EL (cell line): Measurements from ENCODE around the gene SOD2.
A peak's percentile ranks its signal among the peaks of the same experiment; 100 is the strongest.
"Not testable (repeated sequence)": the region's sequence is repeated elsewhere in the genome, so short reads cannot be mapped to it uniquely, and the experiment has no call there.

Experiments
- DNase-seq: peaks from one replicate; pipeline ENCODE4 v3.0.0-alpha.2; 2016

Gene SOD2

DNA sequence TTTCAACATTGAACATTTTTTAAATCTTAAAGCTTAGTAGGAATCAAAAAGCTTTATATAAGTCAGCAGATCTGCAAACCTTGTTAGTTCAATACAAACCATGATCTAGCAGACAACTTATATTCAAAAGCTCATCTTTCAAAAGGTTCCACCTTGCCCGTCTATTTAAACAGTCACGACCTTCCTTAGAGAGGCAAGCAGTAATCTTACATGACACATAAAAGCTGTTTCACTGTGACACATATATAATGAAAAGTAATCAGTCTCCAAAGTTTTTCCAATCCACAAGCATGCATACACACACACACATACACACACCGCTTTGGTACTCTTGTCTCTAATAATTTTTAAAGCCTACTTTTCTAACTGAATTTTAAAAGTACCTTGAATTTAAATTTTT is 12.9 kb downstream of the SOD2 start:
- no peak for DNase-seq

DNA sequence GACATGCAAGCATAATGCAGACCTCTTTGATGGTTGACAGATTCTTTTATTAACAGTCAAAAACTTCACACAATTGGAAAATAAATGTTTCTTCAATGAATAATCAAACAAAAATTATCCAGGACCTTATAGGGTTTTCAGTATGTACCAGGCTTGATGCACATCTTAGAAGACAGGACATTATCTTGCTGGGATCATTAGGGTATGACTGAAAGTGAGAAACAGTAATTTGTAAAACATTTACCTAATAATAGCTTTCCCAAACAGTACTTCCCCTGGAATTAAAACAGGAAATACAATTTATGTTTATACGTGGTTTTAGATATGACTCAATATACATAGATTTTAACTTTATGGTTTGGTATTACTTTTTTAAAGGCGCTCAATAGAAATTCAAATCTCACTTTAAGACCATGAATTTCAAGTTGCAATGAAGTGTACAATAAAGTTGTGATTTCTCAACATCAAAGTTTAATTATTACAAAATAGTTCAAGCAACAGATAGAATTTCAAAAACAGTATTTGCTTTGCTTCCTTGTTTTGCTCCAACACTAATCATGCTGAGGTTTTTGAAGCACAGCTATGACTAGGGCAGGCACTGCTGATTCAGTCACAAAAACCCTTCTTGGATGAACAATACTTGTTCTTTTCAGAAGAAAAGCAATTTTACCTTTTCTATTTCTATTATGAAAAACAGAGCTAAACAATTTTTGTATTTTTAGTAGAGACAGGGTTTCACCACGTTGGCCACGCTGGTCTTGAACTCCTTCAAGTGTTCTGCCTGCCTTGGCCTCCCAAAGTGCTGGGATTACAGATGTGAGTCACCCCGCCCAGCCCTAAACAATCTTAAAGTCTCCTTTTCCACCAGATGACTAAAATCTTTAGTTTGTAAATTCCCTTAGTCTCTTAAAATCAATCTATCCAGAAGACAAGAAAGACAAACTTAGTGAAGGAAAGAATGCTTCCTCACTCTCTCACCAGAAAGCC is 13.7 kb downstream of the SOD2 start:
- peak; percentile 56 for DNase-seq

GRCh38 chr6:159678574-159678973 is 14.5 kb downstream of the SOD2 start:
- DNase-seq, result no peak

DNA sequence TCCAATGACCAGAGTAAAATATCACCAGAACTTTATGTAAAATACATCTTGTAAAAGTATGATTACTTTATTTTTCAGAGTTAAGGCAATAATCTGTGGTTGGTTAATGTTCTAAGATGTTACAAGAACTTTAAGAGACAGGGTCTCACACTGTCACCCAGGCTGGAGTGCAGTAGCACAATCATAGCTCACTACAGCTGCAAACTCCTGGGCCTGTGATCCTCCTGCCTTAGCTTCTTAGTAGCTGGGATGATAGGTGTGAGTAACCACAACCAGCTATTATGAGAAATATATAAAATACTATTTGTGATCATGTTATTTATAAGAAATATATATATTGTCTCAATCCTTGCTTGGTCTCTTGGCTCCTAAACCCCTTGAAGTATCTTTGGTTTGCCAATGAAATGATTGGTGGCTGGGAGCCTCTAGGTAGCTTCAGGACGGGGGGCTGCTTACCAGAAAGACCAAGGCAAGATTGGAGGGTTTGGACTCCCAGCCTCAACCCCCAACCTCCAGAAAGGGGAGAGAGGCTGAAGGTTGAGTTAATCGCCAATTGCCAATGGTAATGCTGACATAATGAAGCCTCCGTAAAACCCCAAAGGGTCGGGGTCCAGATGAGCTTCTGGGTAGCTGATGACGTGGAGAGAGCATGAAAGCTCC is 15.4 kb downstream of the SOD2 start:
- no peak for DNase-seq

DNA sequence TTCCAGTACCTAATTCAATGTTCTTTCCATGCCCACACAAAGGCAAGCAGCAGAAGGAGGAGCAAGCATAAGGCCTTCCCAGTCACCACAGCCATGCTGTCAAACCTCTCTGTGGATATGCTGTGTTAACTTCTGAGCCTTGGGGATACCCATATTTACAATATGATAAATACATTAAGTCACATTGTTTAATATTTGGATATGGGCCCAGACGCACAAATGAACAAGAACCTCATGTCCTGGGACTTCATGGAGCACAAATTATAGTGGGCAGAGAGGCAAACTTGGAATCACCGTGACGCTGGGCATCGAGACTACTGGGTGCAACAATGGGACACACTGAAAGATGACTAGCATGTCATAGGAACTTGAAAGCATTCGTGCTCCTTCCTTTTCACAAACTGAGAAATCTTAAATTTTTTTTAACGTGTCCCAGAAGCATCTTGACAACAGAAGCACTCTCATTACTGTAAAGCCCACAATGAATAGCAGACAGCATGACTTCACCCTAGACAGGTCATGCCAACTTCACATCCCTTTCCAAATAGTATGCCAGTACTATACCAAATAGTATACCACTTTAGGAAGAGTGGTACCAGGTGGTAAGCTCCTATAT is 16.0 kb downstream of the SOD2 start:
- DNase-seq, result no peak

GRCh38 chr6:159676236-159676635 is 16.8 kb downstream of the SOD2 start:
- DNase-seq, result not testable (repeated sequence)

GRCh38 chr6:159665868-159666635 is 27.0 kb downstream of the SOD2 start:
- no peak for DNase-seq

DNA sequence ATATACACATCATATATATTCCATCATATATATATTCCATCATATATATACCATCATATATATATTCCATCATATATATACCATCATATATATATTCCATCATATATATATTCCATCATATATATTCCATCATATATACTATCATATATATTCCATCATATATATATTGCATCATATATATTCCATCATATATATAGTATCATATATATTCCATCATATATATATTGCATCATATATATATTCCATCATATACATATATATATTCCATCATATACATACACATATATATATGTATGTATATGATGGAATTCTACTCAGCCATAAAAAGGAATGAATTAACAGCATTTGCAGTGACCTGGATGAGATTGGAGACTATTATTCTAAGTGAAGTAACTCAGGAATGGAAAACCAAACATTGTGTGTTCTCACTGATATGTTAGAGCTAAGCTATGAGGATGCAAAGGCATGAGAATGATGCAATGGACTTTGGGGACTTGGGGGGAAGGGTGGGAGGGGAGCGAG is 29.6 kb downstream of the SOD2 start:
- not testable (repeated sequence) for DNase-seq

DNA sequence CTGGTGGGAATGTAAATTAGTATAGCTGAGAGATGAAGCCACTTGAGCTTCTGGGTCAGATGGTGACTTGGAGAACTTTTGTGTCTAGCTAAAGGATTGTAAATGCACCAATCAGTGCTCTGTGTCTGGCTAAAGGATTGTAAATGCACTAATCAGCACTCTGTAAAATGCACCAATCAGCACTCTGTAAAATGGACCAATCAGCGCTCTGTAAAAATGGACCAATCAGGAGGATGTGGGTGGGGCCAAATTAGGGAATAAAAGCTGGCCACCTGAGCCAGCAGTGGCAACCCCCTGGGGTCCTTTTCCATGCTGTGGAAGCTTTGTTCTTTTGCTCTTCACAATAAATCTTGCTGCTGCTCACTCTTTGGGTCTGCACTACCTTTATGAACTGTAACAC is 31.1 kb downstream of the SOD2 start:
- DNase-seq, result not testable (repeated sequence)

DNA sequence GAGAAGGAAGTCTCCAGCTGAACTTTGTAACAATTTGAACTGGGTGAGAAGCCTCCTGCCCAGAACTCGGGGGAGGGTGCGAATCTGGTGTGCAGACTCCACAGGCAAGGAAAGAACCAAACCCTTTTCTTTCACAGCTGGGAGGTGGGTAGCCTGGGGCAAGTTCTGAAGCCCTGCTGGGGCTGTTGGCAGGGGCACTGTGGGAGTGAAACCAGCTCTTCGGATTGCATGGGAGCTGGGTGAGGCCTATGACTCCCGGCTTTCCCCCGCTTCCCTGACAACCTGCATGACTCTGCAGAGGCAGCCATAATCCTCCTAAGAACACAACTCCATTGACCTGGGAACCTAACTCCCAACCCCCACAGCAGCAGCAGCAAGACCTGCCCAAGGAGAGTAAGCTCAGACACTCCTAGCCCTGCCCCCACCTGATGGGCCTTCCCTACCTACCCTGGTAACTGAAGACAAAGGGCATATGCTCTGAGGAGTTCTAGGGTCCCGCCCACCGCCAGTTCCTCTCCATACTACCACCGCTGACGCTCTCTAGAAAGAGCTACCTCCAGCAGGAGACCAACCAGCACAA is 37.5 kb downstream of the SOD2 start:
- DNase-seq, result no peak

DNA sequence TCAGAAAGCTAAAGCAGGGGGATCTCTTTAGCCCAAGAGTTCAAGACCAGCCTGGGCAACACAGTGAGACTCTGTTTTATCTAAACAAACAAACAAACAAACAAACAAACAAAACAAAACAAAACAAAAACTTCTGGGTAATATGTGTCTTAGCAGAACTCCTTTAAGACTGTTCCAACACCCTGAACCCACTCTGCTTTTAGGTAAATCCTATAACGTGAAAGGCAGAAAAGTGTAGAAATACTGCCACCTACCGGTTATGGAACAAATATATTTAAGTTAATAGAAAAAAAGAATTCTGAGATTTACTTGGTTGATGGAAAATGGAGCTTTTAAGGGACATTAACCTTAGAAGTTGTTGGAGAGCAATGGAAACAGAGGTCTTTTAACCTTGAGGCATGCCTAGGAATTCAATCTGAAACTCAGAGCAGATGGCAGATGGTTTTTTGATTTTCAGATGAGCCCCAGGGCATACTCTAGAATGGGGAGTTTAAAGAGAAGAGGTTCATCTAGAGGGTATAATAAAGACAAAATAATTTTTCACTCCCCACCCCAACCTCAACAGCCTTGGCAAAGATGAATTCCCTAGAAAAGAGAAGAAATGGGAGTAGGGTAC is 38.5 kb downstream of the SOD2 start:
- DNase-seq, result peak; percentile 49

DNA sequence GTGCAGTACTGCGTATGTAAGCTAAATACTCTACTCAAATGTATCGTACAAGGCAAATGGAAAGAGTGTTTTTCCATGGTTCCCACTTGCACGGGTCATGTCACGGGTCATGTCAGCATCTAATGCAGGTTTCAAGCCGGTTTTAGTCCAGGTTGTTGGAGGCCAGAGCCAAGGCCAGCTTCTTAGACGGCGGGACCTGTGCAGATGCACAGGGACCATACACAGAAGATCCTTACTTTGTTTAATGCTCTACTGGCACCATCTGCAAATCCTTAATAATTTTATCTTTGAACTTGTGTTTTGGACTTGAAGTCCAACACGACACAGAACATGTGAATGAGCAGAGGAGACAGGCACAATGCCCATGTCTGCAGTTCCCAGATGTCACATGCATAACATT is 42.7 kb downstream of the SOD2 start:
- DNase-seq, result no peak

- DNase-seq, result no peak
Observed at GRCh38 chr6:159649441-159649840, 43.6 kb downstream of the SOD2 start.

- no peak for DNase-seq
Observed at GRCh38 chr6:159646733-159647132, 46.3 kb downstream of the SOD2 start.

DNA sequence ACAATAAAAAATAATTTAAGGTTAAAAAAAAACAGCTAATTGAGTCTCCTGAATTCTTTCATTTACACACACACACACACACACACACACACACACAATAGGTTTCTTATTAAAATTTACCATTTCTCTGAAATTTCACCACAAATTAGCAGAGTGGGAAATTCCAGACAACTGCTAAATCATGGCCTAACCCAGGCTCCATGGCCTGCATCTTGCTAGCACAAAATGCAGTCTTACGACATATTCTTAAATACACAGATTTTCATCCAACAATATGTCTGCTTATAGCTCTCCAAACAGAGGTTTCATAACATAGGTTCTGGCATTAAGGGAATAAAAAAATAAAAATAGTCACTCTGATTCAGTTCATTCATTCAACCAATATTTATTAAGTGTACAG is 46.9 kb downstream of the SOD2 start:
- no peak for DNase-seq

DNA sequence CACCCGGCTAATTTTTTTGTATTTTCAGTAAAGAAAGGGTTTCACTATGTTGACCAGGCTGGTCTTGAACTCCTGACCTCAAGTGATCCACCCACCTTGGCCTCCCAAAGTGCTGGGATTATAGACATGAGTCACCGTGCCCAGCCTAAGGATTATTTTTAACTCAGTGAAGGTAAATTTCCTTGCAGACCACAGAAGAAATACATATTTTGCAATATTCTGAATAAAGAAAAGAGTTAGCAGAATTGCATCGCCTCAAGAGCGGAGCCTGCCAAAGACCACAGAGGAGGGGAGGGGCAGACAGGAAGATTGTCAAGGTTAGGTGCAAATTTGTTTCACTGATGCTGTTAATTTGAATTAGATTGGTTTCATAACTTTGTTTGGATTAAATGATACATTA is 47.4 kb downstream of the SOD2 start:
- no peak for DNase-seq
